Neural progenitor cell (in vitro differentiated cells): ENCODE results near the gene DLG2. TPM values are rescaled to one million over a fixed set of nuclear protein-coding genes. Genes with fewer than 3 reads are reported as not detected.

ENCODE experiments used
- DNase-seq: peaks from one replicate; pipeline ENCODE4 v3.0.0-alpha.2; 2016; ENCODE audit warnings: low spot score
- H2AFZ ChIP-seq: fragments of 200-600 bp; sonication (generic); replicated peaks from 2 replicates; pipeline ENCODE4 v1.6.1; 2016; ENCODE audit warnings: antibody characterized with exemption
- H3F3A ChIP-seq: fragments of 200-600 bp; sonication (generic); 2 replicates; pipeline ENCODE4 v1.6.1; 2016; ENCODE audit warnings: antibody characterized with exemption, low read depth
- H3K27ac ChIP-seq: fragments of 200-600 bp; sonication (generic); 2 replicates; pipeline ENCODE4 v1.5.1; 2016; ENCODE audit warnings: mild to moderate bottlenecking
- H3K27me3 ChIP-seq: fragments of 200-600 bp; sonication (generic); 2 replicates; pipeline ENCODE4 v1.6.1; 2016; ENCODE audit warnings: mild to moderate bottlenecking, moderate library complexity
- H3K36me3 ChIP-seq: fragments of 200-600 bp; sonication (generic); 2 replicates; pipeline ENCODE4 v1.5.1; 2016
- H3K4me1 ChIP-seq: fragments of 200-600 bp; sonication (generic); 2 replicates; pipeline ENCODE4 v1.6.1; 2016; ENCODE audit warnings: mixed run types
- H3K4me2 ChIP-seq: fragments of 200-600 bp; sonication (generic); 2 replicates; pipeline ENCODE4 v1.6.1; 2016
- H3K4me3 ChIP-seq: fragments of 200-600 bp; sonication (generic); 2 replicates; pipeline ENCODE4 v1.5.1; 2016
- H3K79me2 ChIP-seq: fragments of 200-600 bp; sonication (generic); 2 replicates; pipeline ENCODE4 v1.6.1; 2016; ENCODE audit warnings: low read depth
- H3K9ac ChIP-seq: fragments of 200-600 bp; sonication (generic); 2 replicates; pipeline ENCODE4 v1.6.1; 2016
- H3K9me3 ChIP-seq: fragments of 200-600 bp; sonication (generic); 2 replicates; pipeline ENCODE4 v1.5.1; 2016; ENCODE audit warnings: low read depth
- H4K20me1 ChIP-seq: fragments of 200-600 bp; sonication (generic); 2 replicates; pipeline ENCODE4 v1.6.1; 2016; ENCODE audit warnings: low read depth
- H3K27ac Mint-ChIP-seq: 3 replicates; pipeline ENCODE4 v1.8.0; 2021; ENCODE audit warnings: mixed read lengths
- H3K27me3 Mint-ChIP-seq: 2 replicates; pipeline ENCODE4 v1.8.0; 2022; ENCODE audit warnings: low read depth, mild to moderate bottlenecking, inconsistent platforms, moderate library complexity, mixed read lengths; ENCODE audit not compliant: insufficient read depth
- H3K36me3 Mint-ChIP-seq: 3 replicates; pipeline ENCODE4 v1.8.0; 2021; ENCODE audit warnings: mixed read lengths
- H3K4me1 Mint-ChIP-seq: 3 replicates; pipeline ENCODE4 v1.8.0; 2021; ENCODE audit warnings: mixed read lengths
- H3K4me3 Mint-ChIP-seq: 3 replicates; pipeline ENCODE4 v1.8.0; 2021; ENCODE audit warnings: mild to moderate bottlenecking, moderate library complexity, mixed read lengths
- H3K9me3 Mint-ChIP-seq: 3 replicates; pipeline ENCODE4 v1.8.0; 2020; ENCODE audit warnings: mixed read lengths
- EZH2 ChIP-seq: fragments of 200-600 bp; sonication (generic); IDR thresholded peaks from 2 replicates; pipeline ENCODE4 v1.6.1; 2017; ENCODE audit warnings: antibody characterized with exemption, mild to moderate bottlenecking, moderate library complexity
- EZH2phosphoT487 ChIP-seq: fragments of 200-600 bp; sonication (generic); IDR thresholded peaks from 2 replicates; pipeline ENCODE4 v1.6.1; 2017; ENCODE audit warnings: antibody characterized with exemption
- total RNA-seq: library from RNA; depleted of rRNA; stranded (reverse); fragments of >200 nt; gene quantifications from 2 replicates; pipeline ENCODE4 v1.2.3, GENCODE V29; 2015; ENCODE audit warnings: low replicate concordance
- TF ChIP-seq, protein P1 (sequence below): fragments of 200-600 bp; sonication (generic); IDR thresholded peaks from 2 replicates; pipeline ENCODE4 v1.5.1; 2017; ENCODE audit warnings: antibody characterized with exemption, mild to moderate bottlenecking

The DLG2 gene
- total RNA-seq, 1 donor from 2014 or later = 7.5 TPM

GRCh38 chr11:83956119-83956697 lies 1670.9 kb downstream of the DLG2 start:
- Histone ChIP-seq H2AFZ (no peak overlapping the region), H3K9me3 (no peaks in the 10 kb centered on the region), H3K4me1 (no peaks in the 10 kb centered on the region), H3K4me2 (no peak overlapping the region), H3K27me3 (no peaks in the 10 kb centered on the region), H4K20me1 (no peaks in the 10 kb centered on the region), H3K36me3 (no peaks in the 10 kb centered on the region), H3K9ac (no peak overlapping the region), H3K79me2 (no peaks in the 10 kb centered on the region), H3K4me3 (no peak overlapping the region), H3F3A (no peaks in the 10 kb centered on the region), H3K27ac (no peak overlapping the region)
- TF ChIP-seq EZH2 (no peak), EZH2phosphoT487 (no peak)
- TF ChIP-seq, protein P1, sequence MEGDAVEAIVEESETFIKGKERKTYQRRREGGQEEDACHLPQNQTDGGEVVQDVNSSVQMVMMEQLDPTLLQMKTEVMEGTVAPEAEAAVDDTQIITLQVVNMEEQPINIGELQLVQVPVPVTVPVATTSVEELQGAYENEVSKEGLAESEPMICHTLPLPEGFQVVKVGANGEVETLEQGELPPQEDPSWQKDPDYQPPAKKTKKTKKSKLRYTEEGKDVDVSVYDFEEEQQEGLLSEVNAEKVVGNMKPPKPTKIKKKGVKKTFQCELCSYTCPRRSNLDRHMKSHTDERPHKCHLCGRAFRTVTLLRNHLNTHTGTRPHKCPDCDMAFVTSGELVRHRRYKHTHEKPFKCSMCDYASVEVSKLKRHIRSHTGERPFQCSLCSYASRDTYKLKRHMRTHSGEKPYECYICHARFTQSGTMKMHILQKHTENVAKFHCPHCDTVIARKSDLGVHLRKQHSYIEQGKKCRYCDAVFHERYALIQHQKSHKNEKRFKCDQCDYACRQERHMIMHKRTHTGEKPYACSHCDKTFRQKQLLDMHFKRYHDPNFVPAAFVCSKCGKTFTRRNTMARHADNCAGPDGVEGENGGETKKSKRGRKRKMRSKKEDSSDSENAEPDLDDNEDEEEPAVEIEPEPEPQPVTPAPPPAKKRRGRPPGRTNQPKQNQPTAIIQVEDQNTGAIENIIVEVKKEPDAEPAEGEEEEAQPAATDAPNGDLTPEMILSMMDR = no peak
- no peaks in the 10 kb centered on the region for H3K9me3 Mint-ChIP-seq
- no peak overlapping the region for H3K27ac Mint-ChIP-seq
- no peaks in the 10 kb centered on the region for H3K36me3 Mint-ChIP-seq
- no peak for DNase-seq
- no peaks in the 10 kb centered on the region for H3K27me3 Mint-ChIP-seq
- no peak overlapping the region for H3K4me3 Mint-ChIP-seq
- peaks cover 9% of the 10 kb centered on the region for H3K4me1 Mint-ChIP-seq

GRCh38 chr11:83954780-83955179 lies 1672.4 kb downstream of the DLG2 start:
- TF ChIP-seq, protein P1 = no peak
- TF ChIP-seq EZH2 (no peak), EZH2phosphoT487 (no peak)
- DNase-seq = no peak
- Histone ChIP-seq H4K20me1 (no peaks in the 10 kb centered on the region), H3K4me3 (no peak overlapping the region), H3K4me1 (no peaks in the 10 kb centered on the region), H3K27ac (no peak overlapping the region), H3K9me3 (no peaks in the 10 kb centered on the region), H3K79me2 (no peaks in the 10 kb centered on the region), H3K27me3 (no peaks in the 10 kb centered on the region), H3F3A (no peaks in the 10 kb centered on the region), H2AFZ (no peak overlapping the region), H3K4me2 (no peak overlapping the region), H3K36me3 (no peaks in the 10 kb centered on the region), H3K9ac (no peak overlapping the region)
- Mint-ChIP-seq H3K9me3 (no peaks in the 10 kb centered on the region), H3K27ac (no peak overlapping the region), H3K27me3 (no peaks in the 10 kb centered on the region), H3K4me1 (peaks cover 12% of the 10 kb centered on the region), H3K4me3 (no peak overlapping the region), H3K36me3 (no peaks in the 10 kb centered on the region)

GRCh38 chr11:83951521-83951920 lies 1675.6 kb downstream of the DLG2 start:
- H3K4me2 ChIP-seq = no peak overlapping the region
- H3K4me1 ChIP-seq = no peaks in the 10 kb centered on the region
- H3K9ac ChIP-seq = no peak overlapping the region
- H4K20me1 ChIP-seq = no peaks in the 10 kb centered on the region
- TF ChIP-seq, protein P1 = no peak
- TF ChIP-seq EZH2 = no peak
- TF ChIP-seq EZH2phosphoT487 = no peak
- no peaks in the 10 kb centered on the region for H3K9me3 ChIP-seq
- peak overlapping the region; percentile 45 for H3K27ac Mint-ChIP-seq
- H3K36me3 Mint-ChIP-seq = no peaks in the 10 kb centered on the region
- H3K27ac ChIP-seq = no peak overlapping the region
- no peaks in the 10 kb centered on the region for H3K79me2 ChIP-seq
- H3K4me1 Mint-ChIP-seq = peaks cover 12% of the 10 kb centered on the region
- H3K4me3 Mint-ChIP-seq = no peak overlapping the region
- no peak for DNase-seq
- H3K4me3 ChIP-seq = no peak overlapping the region
- no peaks in the 10 kb centered on the region for H3K9me3 Mint-ChIP-seq
- no peaks in the 10 kb centered on the region for H3K27me3 Mint-ChIP-seq
- H3K36me3 ChIP-seq = no peaks in the 10 kb centered on the region
- H2AFZ ChIP-seq = peak overlapping the region; percentile 21
- no peaks in the 10 kb centered on the region for H3K27me3 ChIP-seq
- no peaks in the 10 kb centered on the region for H3F3A ChIP-seq
